Activated CD8-positive, alpha-beta T cell treated with anti-CD3 and anti-CD28 coated beads, Interleukin-2, amount 10 ng/mL, durations not matched to agents 7 days and 5 days (primary cell): ENCODE results near the gene RBBP6. TPM values are rescaled to one million over a fixed set of nuclear protein-coding genes. Genes with fewer than 3 reads are reported as not detected.

Source experiments
- ATAC-seq: fragments of 150-1000 bp; cut with Tn5 transposase; one replicate; pipeline ENCODE4 v1.10.0; 2021; ENCODE audit warnings: moderate library complexity
- CTCF ChIA-PET: fragments of 350-600 bp; sonication (Branson Sonifier 250); formaldehyde crosslinking; loops from one replicate; lab custom pipeline; 2021; ENCODE audit warnings: antibody characterized with exemption; lab: Charles Lee
- POLR2A ChIA-PET: fragments of 350-600 bp; sonication (Branson Sonifier 250); formaldehyde crosslinking; loops from one replicate; lab custom pipeline; 2021; ENCODE audit warnings: antibody characterized with exemption; lab: Charles Lee
- DNase-seq: peaks from one replicate; pipeline ENCODE4 v3.0.0-alpha.2; 2020
- H3K27ac Mint-ChIP-seq: one replicate; pipeline ENCODE4 v1.8.0; 2021; ENCODE audit warnings: mild to moderate bottlenecking, mixed read lengths
- H3K27me3 Mint-ChIP-seq: one replicate; pipeline ENCODE4 v1.8.0; 2021; ENCODE audit warnings: low read depth, mixed read lengths
- H3K36me3 Mint-ChIP-seq: one replicate; pipeline ENCODE4 v1.8.0; 2021; ENCODE audit warnings: low read depth, mixed read lengths
- H3K4me1 Mint-ChIP-seq: one replicate; pipeline ENCODE4 v1.8.0; 2021; ENCODE audit warnings: low read depth, mixed read lengths
- H3K4me3 Mint-ChIP-seq: one replicate; pipeline ENCODE4 v1.8.0; 2021; ENCODE audit warnings: mild to moderate bottlenecking, mixed read lengths
- H3K9me3 Mint-ChIP-seq: one replicate; pipeline ENCODE4 v1.8.0; 2022; ENCODE audit warnings: mixed read lengths; ENCODE audit not compliant: insufficient read depth
- total RNA-seq, 2 experiments: library from RNA; stranded (reverse); gene quantifications; one replicate each; pipeline ENCODE4 v1.2.3, GENCODE V29; 2021

The RBBP6 gene
- total RNA-seq, 2 experiments from 2014 or later = 56.5 to 57.1 TPM

GRCh38 chr16:24541233-24541933 lies 2.0 kb downstream of the RBBP6 start:
- Mint-ChIP-seq H3K4me3 (peak overlapping the region; percentile 95), H3K4me1 (peaks cover 49% of the 10 kb centered on the region), H3K36me3 (peaks cover 46% of the 10 kb centered on the region), H3K27me3 (peaks cover 2% of the 10 kb centered on the region), H3K27ac (peak overlapping the region; percentile 96), H3K9me3 (no peaks in the 10 kb centered on the region)
- CTCF ChIA-PET = interaction anchor here (0.6 to 3.1 kb wide), 3 partner anchors 24 to 570 kb away, joined by 3 to 13 read pairs (median 4); partner anchors contain the start of gene LCMT1
- ATAC-seq (no peak), DNase-seq (no peak)
- POLR2A ChIA-PET = interaction anchor here (0.7 to 1.6 kb wide), 5 partner anchors 8 to 569 kb away, joined by 3 to 6 read pairs (median 5); no protein-coding TSS in a partner anchor

GRCh38 chr16:24543949-24544348 lies 4.6 kb downstream of the RBBP6 start:
- ChIA-PET CTCF (no interaction called here), POLR2A (no interaction called here)
- ATAC-seq (no peak), DNase-seq (no peak)
- Mint-ChIP-seq H3K4me1 (peaks cover 46% of the 10 kb centered on the region), H3K27me3 (no peaks in the 10 kb centered on the region), H3K27ac (no peak overlapping the region), H3K4me3 (peak overlapping the region; percentile 38), H3K36me3 (peaks cover 61% of the 10 kb centered on the region), H3K9me3 (no peaks in the 10 kb centered on the region)

- ChIA-PET POLR2A (interaction anchor here (0.9 kb wide), 1 partner anchor 18 kb away, joined by 4 read pairs; no protein-coding TSS in a partner anchor), CTCF (no interaction called here)
- Mint-ChIP-seq H3K9me3 (no peaks in the 10 kb centered on the region), H3K4me1 (peaks cover 50% of the 10 kb centered on the region), H3K27me3 (no peaks in the 10 kb centered on the region), H3K36me3 (peaks cover 65% of the 10 kb centered on the region), H3K4me3 (no peak overlapping the region), H3K27ac (no peak overlapping the region)
- DNase-seq (no peak), ATAC-seq (no peak)
Observed at GRCh38 chr16:24544640-24545039, 5.3 kb downstream of the RBBP6 start.

- Mint-ChIP-seq H3K4me3 (no peak overlapping the region), H3K36me3 (peaks cover 58% of the 10 kb centered on the region), H3K27ac (no peak overlapping the region), H3K27me3 (no peaks in the 10 kb centered on the region), H3K9me3 (no peaks in the 10 kb centered on the region), H3K4me1 (peaks cover 29% of the 10 kb centered on the region)
- DNase-seq (no peak), ATAC-seq (no peak)
- ChIA-PET CTCF (interaction anchor here (2.0 kb wide), 1 partner anchor 11 kb away, joined by 6 read pairs; the partner anchor contains the start of gene RBBP6), POLR2A (interaction anchor here (1.5 kb wide), 1 partner anchor 12 kb away, joined by 3 read pairs; no protein-coding TSS in a partner anchor)
Observed at GRCh38 chr16:24550295-24550694, 10.9 kb downstream of the RBBP6 start.

GRCh38 chr16:24552705-24553246 lies 13.4 kb downstream of the RBBP6 start:
- Mint-ChIP-seq H3K36me3 (peaks cover 62% of the 10 kb centered on the region), H3K27me3 (no peaks in the 10 kb centered on the region), H3K4me1 (peaks cover 19% of the 10 kb centered on the region), H3K4me3 (no peak overlapping the region), H3K27ac (no peak overlapping the region), H3K9me3 (no peaks in the 10 kb centered on the region)
- DNase-seq (no peak), ATAC-seq (no peak)
- CTCF ChIA-PET = interaction anchor here (1.2 kb wide), 1 partner anchor 10 kb away, joined by 3 read pairs; no protein-coding TSS in a partner anchor
- POLR2A ChIA-PET = interaction anchor here (1.0 to 1.9 kb wide), 2 partner anchors 12 to 14 kb away, joined by 3 to 6 read pairs; no protein-coding TSS in a partner anchor

- POLR2A ChIA-PET = interaction anchor here (1.2 to 1.9 kb wide), 2 partner anchors 13 to 15 kb away, joined by 3 to 6 read pairs; no protein-coding TSS in a partner anchor
Observed at GRCh38 chr16:24553983-24554382, 14.6 kb downstream of the RBBP6 start.

GRCh38 chr16:24555346-24555872 lies 16.0 kb downstream of the RBBP6 start:
- H3K27me3 Mint-ChIP-seq = no peaks in the 10 kb centered on the region
- H3K27ac Mint-ChIP-seq = no peak overlapping the region
- ATAC-seq (no peak), DNase-seq (no peak)
- POLR2A ChIA-PET = no interaction called here
- peaks cover 10% of the 10 kb centered on the region for H3K4me1 Mint-ChIP-seq
- no peak overlapping the region for H3K4me3 Mint-ChIP-seq
- H3K36me3 Mint-ChIP-seq = peaks cover 58% of the 10 kb centered on the region
- H3K9me3 Mint-ChIP-seq = no peaks in the 10 kb centered on the region
- CTCF ChIA-PET = interaction anchor here (1.0 kb wide), 1 partner anchor 9 kb away, joined by 3 read pairs; no protein-coding TSS in a partner anchor

More at GRCh38 chr16:24553983-24554382, 14.6 kb downstream of the RBBP6 start:
- no peaks in the 10 kb centered on the region for H3K27me3 Mint-ChIP-seq
- H3K27ac Mint-ChIP-seq = no peak overlapping the region
- no peak for DNase-seq
- CTCF ChIA-PET = interaction anchor here (1.2 kb wide), 1 partner anchor 11 kb away, joined by 3 read pairs; no protein-coding TSS in a partner anchor
- no peak for ATAC-seq
- H3K4me3 Mint-ChIP-seq = no peak overlapping the region
- peaks cover 17% of the 10 kb centered on the region for H3K4me1 Mint-ChIP-seq
- no peaks in the 10 kb centered on the region for H3K9me3 Mint-ChIP-seq
- peaks cover 62% of the 10 kb centered on the region for H3K36me3 Mint-ChIP-seq

GRCh38 chr16:24562811-24563210 lies 23.4 kb downstream of the RBBP6 start:
- H3K9me3 Mint-ChIP-seq = no peaks in the 10 kb centered on the region
- H3K4me1 Mint-ChIP-seq = peaks cover 4% of the 10 kb centered on the region
- DNase-seq (no peak), ATAC-seq (no peak)
- H3K27ac Mint-ChIP-seq = no peak overlapping the region
- peaks cover 68% of the 10 kb centered on the region for H3K36me3 Mint-ChIP-seq
- no peaks in the 10 kb centered on the region for H3K27me3 Mint-ChIP-seq
- CTCF ChIA-PET = no interaction called here
- POLR2A ChIA-PET = interaction anchor here (0.6 kb wide), 1 partner anchor 907 kb away, joined by 4 read pairs; no protein-coding TSS in a partner anchor
- no peak overlapping the region for H3K4me3 Mint-ChIP-seq

GRCh38 chr16:24568392-24568791 lies 29.0 kb downstream of the RBBP6 start:
- DNase-seq (no peak), ATAC-seq (no peak)
- H3K36me3 Mint-ChIP-seq = peaks cover 89% of the 10 kb centered on the region
- CTCF ChIA-PET = interaction anchor here (1.0 to 1.3 kb wide), 2 partner anchors 29 to 64 kb away, joined by 3 to 5 read pairs; partner anchors contain the start of gene RBBP6
- no peaks in the 10 kb centered on the region for H3K9me3 Mint-ChIP-seq
- peaks cover 4% of the 10 kb centered on the region for H3K4me1 Mint-ChIP-seq
- POLR2A ChIA-PET = no interaction called here
- H3K4me3 Mint-ChIP-seq = no peak overlapping the region
- no peaks in the 10 kb centered on the region for H3K27me3 Mint-ChIP-seq
- H3K27ac Mint-ChIP-seq = no peak overlapping the region

- no peak overlapping the region for H3K4me3 Mint-ChIP-seq
- no peak for ATAC-seq
- DNase-seq = no peak
- ChIA-PET CTCF (interaction anchor here (0.9 kb wide), 1 partner anchor 55 kb away, joined by 3 read pairs; no protein-coding TSS in a partner anchor), POLR2A (no interaction called here)
- H3K4me1 Mint-ChIP-seq = no peaks in the 10 kb centered on the region
- H3K36me3 Mint-ChIP-seq = peaks cover 70% of the 10 kb centered on the region
- H3K9me3 Mint-ChIP-seq = no peaks in the 10 kb centered on the region
- no peaks in the 10 kb centered on the region for H3K27me3 Mint-ChIP-seq
- H3K27ac Mint-ChIP-seq = no peak overlapping the region
Observed at GRCh38 chr16:24571096-24571495, 31.7 kb downstream of the RBBP6 start.

- ATAC-seq (no peak), DNase-seq (no peak)
- H3K9me3 Mint-ChIP-seq = no peaks in the 10 kb centered on the region
- CTCF ChIA-PET = interaction anchor here (0.9 kb wide), 1 partner anchor 56 kb away, joined by 3 read pairs; no protein-coding TSS in a partner anchor
- H3K36me3 Mint-ChIP-seq = peaks cover 60% of the 10 kb centered on the region
- H3K27me3 Mint-ChIP-seq = no peaks in the 10 kb centered on the region
- POLR2A ChIA-PET = no interaction called here
- no peaks in the 10 kb centered on the region for H3K4me1 Mint-ChIP-seq
- no peak overlapping the region for H3K4me3 Mint-ChIP-seq
- H3K27ac Mint-ChIP-seq = peak overlapping the region; percentile 1
Observed at GRCh38 chr16:24572069-24572468, 32.7 kb downstream of the RBBP6 start.
